Hair follicle dermal papilla cell (primary cell): Measurements from ENCODE around the gene OSBPL9. TPM values are rescaled to one million over a fixed set of nuclear protein-coding genes. Genes with fewer than 3 reads are reported as not detected.

Experiments used
- small RNA-seq: library from RNA; depleted of rRNA; stranded (forward); fragments of <200 nt; gene quantifications from one replicate; pipeline ENCODE3, GENCODE V24; 2012
- total RNA-seq: library from RNA; depleted of rRNA; stranded (reverse); fragments of >200 nt; gene quantifications from 2 replicates; pipeline ENCODE4 v1.2.3, GENCODE V29; 2012

OSBPL9 gene
- total RNA-seq: 60.8 and 62.5 TPM in 2 replicates

GRCh38 chr1:51616903-51617708 lies at the start of gene OSBPL9:
TSS of gene OSBPL9 (plus strand) at chr1:51617092. CDS start at chr1:51617111, 19 bp downstream.

Small RNAs within 50 kb of the gene (small RNA-seq; reads per million reads assigned to genes)
- gene AL050343.2: not detected
- not detected for gene RF00568

Other genes with a start within 250 kb of the OSBPL9 start
- gene EPS15, start 97.8 kb upstream of the OSBPL9 start, total RNA-seq: 65.5 and 77.7 TPM in 2 replicates